HG02943 (cell line): Measurements from ENCODE around the gene DHX58.

Experiments used
- ATAC-seq: cut with Tn5 transposase; IDR thresholded peaks from one replicate; pipeline ENCODE4 v1.9.1; 2021; ENCODE audit warnings: mild to moderate bottlenecking, low read depth, moderate library complexity; ENCODE audit not compliant: unreplicated experiment

DHX58 gene

GRCh38 chr17:42087736-42088705 lies 24.5 kb downstream of the DHX58 start:
- no peak for ATAC-seq

GRCh38 chr17:42087042-42087701 lies 25.3 kb downstream of the DHX58 start:
- ATAC-seq: no peak

GRCh38 chr17:42081516-42082129 lies 30.9 kb downstream of the DHX58 start:
- no peak for ATAC-seq

GRCh38 chr17:42079541-42079940 lies 33.0 kb downstream of the DHX58 start:
- ATAC-seq: no peak

DNA sequence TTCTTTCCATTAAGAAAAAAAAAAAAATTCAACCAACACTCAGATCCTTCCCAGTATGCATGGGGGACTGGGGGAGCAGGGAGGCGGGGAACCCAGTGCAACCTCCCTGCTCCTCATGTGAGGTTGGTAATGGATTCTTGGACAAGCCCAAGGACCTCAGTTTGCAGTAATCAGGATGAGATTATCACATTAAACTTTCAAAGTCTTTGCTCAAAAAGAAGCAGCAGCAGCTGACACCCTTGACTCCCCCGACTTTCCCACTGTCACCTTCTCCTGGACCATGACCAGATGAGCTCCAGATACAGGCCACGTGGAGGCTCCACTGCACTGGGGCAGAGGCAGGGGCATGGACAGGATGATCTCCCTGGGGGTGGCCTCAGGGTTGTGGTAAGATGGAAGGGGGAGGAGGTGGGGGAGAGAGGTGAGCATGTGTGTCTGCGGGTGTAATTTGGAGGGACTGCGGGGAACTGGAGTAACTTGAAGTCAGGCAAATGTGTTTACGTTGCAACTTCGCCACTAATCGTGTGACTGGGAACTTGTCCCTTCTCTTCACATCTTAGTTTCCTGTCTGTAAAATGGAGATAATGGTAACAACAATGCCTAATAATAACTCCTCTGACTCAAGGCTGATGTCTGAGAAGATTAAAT lies 34.0 kb downstream of the DHX58 start:
- no peak for ATAC-seq

DNA sequence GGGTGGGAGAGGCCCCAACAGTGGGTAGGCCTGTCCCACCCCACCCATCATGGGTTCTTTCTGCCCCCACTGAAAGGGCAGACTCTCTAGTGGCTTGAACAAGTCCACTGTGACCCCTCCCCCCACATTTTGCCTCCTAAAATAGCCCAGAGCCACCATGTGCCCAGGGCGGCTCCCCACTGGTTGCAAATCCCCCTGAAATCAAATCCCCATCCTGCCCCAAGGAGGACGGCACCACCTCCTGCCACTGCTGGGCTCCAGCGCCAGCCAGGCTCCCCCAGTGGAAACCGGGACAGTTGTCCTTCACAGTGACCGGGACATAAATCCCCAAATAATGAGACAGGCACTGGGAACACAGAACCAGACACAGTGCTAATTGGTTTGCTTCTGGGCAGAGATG lies 34.8 kb downstream of the DHX58 start:
- ATAC-seq: no peak

GRCh38 chr17:42076797-42077559 lies 35.5 kb downstream of the DHX58 start:
- ATAC-seq: no peak

DNA sequence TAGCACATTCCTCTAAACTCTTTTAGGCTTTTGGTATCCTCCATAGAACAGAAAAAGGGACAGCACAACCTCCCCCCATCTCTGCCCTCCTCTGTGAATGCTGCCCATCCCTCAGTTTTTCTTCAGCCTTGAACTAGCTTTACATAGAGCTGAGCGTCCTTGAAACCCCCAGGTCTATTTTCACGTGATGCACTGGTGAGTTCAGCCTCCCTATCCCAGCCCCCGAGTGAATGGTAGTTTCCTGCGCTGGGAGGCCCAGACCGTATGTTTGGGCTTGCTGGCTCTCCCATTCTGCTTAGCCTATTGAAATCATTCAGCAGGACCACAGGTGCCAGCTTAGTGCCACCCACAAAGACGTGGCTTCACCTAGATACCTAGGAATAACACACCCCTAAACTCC lies 36.7 kb downstream of the DHX58 start:
- ATAC-seq: no peak

DNA sequence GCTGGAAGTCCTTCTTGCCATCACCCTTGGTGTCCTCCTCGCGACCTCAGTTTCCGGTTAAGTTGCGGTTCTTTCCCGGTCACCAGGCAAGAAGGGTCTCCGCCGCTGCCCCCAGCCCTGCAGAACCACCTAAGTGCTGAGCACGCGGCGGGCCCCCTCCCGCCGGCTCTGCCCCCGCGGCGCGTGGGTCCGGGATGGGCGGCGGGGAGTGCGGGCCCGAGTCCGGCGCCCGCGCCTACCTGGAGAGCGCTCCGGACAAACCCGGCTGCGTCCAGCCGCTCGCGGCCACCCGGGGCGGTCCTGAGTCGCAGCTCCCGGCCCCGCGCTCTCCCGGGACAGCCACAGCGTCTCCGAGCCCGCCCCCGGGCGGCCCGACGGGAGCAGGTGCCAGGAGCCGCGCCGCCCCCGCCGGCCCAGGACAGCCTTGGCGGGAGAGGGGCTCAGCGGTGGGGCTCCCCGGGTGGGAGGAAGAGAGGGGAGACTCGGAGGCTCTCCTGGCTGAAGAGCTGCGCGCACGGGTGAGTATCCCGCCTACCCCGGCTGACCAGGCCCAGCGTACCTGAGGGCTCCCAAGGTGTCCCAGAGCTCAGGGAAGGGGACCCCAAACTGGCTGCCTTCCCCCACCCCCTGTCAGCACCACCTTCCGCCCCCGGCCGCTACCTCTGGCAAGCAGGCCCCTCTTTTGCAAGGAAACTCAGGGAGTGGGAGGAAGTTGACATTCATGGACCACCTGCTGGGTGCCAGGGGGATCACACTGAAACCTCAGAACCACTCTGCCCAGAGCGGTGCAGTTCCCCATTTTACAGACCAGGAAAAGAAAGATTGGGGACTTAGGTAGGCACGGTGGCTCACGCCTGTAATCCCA lies 40.0 kb downstream of the DHX58 start:
- ATAC-seq: no peak

DNA sequence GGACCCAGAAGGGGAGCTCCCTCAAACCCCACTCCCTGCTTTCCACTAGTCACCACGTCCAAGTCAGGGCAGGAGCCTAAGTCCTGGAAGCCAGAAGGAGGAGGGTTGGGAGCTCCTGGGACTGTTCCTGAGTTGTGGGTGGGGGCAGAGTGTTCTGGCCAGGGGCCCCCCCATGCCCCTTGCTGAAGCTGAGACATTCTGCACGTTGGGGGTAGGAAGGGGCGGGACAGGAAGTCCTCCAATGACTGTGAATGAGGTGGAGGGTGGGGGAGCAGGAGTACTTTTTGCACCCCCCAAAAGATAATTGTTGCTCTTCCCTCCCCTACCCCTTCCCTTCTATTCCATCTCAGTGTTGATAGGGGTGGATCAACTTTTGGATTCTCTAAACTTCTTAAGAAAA lies 40.7 kb downstream of the DHX58 start:
- ATAC-seq: no peak

- no peak for ATAC-seq
Measured at GRCh38 chr17:42068979-42069378, 43.5 kb downstream of the DHX58 start.

DNA sequence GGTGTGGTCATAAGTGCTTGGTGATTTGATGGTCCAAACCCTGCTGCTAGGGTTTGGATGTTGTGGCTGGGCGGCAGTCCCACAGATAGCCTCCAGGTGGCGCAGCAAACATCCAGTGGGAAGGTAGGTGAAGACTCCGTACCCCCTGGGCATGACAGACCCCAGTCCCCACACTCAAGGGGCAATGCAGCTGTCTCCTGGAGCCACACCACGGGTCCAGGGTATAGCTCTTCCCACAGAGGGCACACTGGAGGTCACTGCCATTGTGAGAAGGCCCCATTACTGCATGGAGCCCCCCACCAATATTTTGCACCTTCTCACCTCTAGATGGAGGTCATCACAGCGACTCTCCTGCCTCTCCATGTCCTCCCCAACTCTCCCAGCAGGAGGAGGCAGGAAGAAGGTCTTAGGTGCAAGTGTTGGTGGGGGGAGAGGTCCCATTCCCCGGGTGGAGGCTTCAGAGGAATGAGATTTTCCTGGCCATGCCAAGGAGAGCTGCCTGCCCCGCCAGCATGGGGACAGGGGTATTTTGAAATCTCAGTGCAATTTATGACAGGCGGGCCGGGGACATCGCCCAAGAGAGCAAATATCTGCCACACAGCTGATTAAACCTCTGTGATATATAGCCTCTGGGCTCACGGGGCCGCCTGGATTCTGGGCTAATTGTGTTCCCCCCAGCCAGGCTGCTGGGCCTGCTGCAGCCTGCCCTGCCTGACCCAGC lies 45.0 kb downstream of the DHX58 start:
- no peak for ATAC-seq

DNA sequence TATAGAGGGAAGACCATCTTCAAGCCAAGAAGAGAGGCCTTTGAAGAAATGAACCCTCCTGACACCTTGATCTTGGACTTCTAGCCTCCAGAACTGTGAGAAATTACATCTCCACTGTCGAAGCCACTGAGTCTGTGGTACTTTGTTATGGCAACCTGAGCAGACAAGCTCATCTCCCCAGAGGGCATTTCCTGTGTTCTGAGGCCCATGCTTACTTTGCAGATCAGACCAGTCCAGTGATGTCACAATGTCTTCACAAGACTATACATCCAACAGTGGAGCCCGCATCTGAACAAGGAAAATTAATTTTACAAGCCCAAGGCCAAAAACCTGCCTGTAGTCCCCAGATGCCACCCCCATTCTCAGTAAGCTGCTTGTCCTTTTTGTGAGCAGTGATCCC lies 47.3 kb downstream of the DHX58 start:
- ATAC-seq: no peak

DNA sequence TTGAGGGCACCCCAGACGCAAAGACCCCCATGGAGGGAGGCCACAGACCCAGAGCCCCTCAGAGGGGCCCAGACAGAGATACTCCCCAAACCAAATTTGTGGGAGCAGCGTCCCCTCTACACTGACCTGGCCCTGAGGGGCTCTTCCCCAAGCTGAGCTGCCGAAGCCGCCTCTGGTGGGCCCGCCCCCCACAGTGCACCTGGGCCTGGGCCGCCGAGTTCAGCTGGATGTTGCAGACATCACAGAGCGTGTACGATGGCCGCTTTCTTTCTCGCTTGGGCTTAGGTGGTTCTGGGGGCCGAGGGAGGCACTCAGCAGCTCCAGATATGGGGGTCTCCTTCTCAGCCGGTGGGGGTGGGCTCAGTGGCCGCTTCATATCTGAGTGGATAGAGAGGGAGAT lies 49.8 kb downstream of the DHX58 start:
- ATAC-seq: no peak

- ATAC-seq: no peak
Measured at GRCh38 chr17:42061646-42062487, 50.6 kb downstream of the DHX58 start.

GRCh38 chr17:42060231-42060630 lies 52.3 kb downstream of the DHX58 start:
- ATAC-seq: no peak

GRCh38 chr17:42059815-42060214 lies 52.7 kb downstream of the DHX58 start:
- no peak for ATAC-seq

GRCh38 chr17:42058063-42058462 lies 54.5 kb downstream of the DHX58 start:
- no peak for ATAC-seq
